AG08396 (cell line): ENCODE data around the gene SERTAD3.
"Not testable (repeated sequence)": the region's sequence is repeated elsewhere in the genome, so short reads cannot be mapped to it uniquely, and the experiment has no call there.

ENCODE experiments used
- DNase-seq: peaks from one replicate; pipeline ENCODE4 v3.0.0; 2012; ENCODE audit warnings: low spot score, mixed read lengths

SERTAD3 gene, protein sequence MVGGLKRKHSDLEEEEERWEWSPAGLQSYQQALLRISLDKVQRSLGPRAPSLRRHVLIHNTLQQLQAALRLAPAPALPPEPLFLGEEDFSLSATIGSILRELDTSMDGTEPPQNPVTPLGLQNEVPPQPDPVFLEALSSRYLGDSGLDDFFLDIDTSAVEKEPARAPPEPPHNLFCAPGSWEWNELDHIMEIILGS

DNA sequence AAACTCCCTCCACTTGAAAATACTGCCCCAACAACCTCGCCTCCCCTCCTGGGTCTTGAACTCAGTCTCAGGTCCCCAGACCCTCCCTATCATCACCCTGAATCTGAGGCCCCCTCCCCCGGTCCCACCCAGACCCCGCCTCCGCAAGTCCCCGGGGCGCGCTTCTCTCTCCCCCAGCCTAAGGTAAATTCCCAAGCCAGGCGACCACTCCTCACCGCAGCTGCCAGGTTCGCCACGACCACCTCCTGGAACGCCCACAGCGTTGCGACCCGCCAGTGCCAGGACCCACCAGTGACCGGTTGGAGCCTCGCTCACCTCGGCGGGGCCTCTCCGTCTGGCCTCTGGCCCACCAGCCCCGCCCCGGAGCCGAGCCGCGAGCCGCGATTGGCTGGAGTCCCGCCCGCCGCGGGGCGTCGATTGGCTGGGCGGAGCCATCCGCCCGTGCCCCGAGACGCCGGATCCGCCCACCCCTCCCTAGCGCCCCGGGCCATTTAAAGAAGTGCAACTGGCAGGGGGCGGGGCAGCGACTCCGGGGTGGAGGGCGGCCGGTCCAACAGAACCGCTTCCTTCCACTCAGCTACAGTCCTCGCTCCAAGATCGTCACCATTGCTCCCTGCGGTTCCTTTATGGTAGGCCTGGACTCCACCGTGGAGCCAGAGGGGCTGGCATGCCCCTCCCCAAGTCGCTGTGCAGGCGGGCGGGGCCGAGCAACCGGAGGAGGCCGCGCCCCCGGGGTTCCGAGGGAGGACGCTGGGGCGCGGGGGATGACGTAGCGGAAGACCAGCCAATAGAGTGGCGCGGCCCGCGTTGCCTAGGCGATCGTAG, at the start of gene SERTAD3:
Gene SERTAD3, minus strand, starts transcription at position 336 of the 825 bp plus-strand sequence. CDS start 2,255 bp downstream, outside the sequence.
- peak; percentile 98 for DNase-seq

DNA sequence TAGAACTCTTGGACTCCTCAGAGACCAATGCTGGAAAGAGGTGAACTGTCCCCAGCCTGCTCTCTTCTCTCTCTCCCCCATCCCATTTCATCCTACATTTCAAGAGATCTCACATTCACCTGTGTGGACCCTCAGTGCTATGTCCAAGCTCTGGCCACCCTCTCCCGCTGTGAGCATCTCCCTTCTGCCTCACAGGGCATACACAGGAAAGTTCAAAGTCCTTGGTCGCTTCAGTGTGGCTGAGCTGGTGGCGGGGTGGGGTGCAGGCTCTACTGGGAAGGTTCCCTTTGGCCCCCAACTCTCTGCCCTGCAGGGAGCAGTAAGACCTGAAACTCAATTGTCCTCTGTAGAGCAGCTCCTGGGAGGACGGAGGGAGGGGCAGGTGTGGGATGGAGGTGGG, 49.6 kb upstream of the SERTAD3 start:
- no peak for DNase-seq

DNA sequence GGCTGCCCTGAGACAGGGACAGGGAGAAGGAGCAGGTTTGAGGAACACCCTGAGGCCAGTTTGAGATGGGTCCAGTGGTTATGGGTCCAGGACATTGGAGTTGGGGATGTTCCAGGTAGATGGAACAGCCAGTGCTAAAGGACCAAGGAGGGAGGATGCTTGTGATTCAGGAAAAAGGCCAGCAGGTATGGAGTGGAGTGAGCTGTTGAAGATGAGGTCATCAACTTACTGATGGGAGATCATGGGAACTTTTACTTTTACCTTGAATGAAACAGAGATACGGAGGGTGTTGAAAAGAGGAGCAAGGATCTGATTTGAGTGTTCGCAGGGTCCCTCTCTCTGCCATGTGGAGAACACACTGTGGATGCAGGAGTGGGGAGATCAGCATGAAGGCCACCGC, 48.1 kb upstream of the SERTAD3 start:
- no peak for DNase-seq

DNA sequence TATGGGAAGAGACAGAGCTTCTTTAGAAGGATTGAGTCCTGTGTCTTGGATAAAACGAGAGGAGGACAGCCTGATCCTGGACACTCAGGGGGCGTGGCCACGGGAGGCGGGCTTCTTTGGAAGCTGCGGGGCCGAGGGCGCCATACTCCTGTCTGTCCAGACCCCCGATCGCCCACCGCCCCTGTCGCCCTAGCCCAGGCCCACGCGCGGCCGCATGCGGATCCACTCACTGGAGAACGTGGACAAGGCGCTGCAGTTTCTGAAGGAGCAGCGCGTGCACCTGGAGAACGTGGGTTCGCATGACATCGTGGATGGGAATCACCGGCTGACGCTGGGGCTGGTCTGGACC, 45.7 kb upstream of the SERTAD3 start:
- no peak for DNase-seq

DNA sequence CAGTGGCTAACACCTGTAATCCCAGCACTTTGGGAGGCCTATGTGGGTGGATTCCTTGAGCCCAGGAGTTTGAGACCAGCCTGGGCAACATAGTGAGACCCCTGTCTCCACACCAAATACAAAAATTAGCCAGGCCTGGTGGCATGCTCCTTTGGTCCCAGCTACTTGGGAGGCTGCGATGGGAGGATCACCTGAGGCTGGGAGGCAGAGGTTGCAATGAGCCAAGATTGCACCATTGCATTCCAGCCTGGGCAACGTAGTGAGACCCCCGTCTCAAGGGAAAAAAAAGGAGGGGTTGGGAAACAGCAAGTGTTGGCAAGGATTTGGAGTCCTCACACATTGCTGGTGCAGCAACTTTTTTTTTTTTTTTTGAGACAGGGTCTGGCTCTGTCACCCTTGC, 41.9 kb upstream of the SERTAD3 start:
- DNase-seq: no peak

DNA sequence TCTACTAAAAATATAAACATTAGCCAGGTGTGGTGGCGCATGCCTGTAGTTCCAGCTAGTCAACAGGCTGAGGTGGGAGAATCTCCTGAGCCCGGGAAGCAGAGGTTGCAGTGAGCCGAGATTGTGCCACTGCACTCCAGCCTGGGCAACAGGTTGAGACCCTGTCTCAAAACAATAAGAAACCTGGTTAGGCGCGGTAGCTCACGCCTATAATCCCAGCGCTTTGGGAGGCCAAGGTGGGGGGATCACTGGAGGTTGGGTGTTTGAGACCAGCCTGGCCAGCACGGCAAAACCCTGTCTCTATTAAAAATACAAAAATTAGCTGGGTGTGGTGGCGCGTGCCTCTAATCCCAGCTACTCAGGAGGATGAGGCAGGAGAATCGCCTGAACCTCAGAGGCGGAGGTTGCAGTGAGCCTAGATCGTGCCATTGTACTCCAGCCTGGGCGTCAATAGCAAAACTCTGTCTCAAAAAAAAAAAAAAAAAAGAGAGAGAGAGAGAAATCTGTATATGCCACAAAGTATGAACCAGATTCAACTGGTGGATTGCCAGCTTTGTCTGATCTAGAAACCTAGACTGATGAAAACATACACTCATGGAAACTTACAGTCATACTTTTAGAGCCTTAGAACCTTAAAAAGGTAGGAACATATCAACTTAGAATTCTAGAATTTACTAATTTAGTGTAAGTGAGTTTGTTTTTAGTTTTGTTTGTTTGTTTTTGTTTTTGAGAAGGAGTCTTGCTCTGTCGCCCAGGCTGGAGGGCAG, 31.9 kb upstream of the SERTAD3 start:
- not testable (repeated sequence) for DNase-seq

DNA sequence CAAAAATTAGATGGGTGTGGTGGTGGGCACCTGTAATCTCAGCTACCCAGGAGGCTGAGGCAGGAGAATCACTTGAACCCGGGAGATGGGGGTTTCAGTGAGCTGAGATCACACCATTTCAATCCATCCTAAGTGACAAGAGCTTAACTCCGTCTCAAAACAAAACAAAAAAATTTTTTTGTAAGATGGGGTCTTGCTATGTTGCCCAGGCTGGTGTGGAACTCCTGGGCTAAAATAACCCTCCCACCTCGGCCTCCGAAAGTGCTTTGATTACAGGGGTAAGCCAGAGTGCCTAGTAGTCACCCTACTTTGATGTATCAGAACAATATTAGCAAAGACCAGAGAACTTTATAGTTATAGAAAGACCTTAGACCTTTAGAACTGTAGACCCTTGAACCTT, 30.6 kb upstream of the SERTAD3 start:
- no peak for DNase-seq

DNA sequence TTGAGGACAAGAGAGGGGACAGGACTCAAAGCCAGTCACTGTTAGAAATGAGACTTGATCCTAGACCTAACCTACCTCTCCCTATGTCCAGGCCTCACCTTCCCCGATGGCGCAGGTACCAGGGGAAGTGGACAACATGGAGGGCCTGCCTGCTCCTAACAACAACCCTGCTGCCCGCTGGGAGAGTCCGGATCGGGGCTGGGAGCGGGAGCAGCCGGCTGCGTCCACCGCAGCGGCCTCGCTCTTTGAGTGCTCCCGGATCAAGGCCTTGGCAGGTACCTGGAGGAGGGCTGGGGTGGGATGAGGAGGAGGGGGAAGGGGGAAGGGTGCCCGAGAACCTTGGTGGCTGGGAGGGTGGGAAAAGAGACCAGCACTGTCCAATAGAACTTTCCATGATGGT, 28.4 kb upstream of the SERTAD3 start:
- no peak for DNase-seq

DNA sequence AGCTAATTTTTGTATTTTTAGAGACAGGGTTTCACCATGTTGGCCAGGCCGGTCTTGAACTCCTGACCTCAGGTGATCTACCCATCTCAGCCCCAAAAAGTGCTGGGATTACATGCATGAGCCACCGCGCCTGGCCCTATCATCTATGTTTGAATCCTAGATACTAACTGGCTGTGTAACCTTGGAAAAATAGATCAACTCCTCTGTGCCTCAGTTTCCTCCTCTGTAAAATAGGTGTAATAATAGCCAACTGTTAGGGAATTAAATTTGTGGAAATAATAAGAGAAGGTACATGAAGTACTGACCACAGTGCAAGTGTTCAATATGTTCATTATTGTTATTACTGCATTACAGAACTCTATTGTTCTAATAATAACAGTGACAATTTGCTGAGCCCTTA, 27.0 kb upstream of the SERTAD3 start:
- DNase-seq: no peak

DNA sequence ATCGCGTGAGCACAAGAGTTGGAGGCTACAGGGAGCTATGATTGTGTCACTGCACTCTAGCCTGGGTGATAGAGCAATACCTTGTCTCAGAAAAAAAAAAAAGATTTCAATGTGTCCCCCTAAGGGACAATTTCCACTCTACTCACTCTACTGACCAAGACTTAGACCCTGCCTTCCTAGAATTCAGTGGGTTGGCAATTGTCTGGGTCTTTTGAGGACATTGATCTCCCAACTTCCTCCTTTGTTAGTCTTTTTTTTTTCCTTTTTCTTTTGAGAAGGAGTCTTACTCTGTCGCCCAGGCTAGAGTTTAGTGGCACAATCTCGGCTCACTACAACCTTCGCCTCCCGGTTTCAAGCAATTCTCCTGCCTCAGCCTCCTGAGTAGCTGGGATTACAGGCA, 24.9 kb upstream of the SERTAD3 start:
- no peak for DNase-seq

DNA sequence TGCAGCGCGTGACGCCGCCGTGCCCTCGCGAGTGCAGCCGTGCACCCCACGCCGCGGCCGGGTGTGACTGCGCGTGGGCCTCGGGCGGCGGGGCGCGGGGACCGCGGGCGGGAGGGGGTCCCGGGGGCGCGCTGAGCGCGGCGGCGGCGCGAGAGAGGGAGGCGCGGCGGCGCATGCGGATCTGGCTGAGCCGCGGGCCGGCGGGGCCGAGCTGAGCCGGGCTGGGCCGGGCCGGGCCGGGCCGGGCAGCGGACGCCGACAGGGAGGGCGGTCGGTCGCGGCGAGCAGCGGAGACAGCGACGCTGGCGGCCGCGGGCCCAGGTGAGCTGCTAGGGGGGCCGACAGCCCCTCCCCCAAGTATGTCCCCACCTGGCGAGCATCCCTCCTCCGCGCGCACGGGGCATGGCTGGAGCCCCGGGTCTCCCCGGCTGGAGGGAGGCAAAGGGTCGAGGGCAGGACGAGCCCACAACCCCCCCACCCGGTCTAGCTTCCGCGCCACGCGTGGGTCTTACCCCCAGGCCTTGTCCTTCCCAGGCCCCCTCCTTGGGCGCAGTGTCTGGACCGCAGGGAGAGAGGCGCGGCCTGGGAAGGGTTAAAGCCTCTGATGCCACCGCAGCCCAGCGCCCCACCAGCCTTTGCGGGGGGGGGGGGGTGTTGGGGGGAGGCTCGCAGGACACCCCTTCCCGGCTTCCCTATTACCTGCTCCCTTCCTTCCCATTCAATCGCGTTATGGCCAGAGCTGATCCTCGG, 23.0 kb upstream of the SERTAD3 start, which contains the start of gene SPTBN4:
Gene SPTBN4, plus strand, starts transcription at position 17 of the 750 bp plus-strand sequence. CDS start 5,621 bp downstream, outside the sequence.
- peak; percentile 51 for DNase-seq

DNA sequence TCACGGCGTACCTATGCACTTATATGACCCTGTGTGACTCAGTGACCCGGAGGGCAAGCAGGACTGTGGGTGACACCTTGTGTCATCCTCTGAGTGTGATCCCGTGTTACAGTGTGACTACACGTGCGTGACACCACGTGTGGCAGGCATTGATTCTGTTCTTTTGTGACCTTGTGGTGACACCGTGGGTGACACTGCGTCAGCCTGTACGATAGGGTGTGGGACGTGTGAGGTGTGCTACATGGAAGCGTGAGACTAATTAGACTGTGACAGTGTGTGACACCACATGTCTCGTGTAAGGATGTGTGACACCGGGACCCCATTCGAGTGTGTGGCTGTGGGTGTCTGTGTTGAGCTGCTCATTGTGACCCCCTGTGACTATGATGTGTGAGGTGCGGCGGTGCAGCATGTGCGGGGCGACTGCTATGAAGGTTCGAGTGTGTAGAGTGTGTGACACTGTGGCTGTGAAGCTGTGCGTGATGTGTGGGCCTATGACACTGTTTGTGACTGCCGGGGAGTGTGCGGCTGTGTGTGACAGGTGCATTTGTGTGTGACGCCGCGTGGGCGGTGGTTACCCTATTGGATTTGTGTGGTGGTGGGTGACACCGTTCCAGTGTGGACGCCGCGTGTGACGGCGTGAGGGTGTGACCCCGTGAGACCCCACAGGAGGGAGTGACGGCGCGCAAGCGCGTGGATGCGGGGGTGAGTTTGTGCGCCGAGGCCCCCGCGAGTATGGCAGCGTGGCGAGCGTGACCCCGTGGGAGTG, 22.3 kb upstream of the SERTAD3 start:
- DNase-seq: no peak

DNA sequence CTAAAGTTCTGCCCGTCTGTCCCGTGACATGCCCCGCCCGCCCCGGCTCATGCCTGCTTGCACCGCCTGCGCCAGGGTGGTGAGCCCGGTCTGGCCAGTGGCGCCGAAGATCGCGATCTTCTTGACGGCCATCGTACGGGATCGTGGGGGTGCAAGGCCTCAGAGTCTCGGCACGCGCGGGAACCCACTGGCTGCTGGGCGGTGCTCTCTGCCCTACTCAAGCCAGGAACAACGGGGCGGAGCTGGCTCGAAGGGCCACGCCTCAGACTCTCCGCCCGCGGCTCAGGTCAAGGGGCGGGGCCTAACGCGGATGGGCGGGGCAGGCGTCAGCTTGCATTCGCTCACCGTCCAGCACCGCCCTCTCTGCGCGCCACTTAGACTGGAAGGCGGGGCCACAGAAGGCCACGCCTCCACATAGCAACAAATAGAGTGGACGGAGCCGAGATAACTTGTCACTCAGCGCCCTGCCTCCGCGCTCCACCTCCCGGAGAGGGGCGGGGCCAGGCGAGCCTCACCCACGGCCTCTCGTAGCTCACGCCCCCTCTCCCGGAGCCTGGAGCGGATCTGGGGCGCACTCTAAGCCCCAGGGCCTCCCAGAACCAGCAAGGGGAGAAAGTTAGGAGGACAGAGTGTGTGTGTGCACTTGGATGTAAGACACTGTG, 21.6 kb upstream of the SERTAD3 start, which contains the start of gene BLVRB:
Gene BLVRB, minus strand, starts transcription at position 189 of the 662 bp plus-strand sequence. Its CDS starts 57 bp downstream, at position 132.
- peak; percentile 99 for DNase-seq

DNA sequence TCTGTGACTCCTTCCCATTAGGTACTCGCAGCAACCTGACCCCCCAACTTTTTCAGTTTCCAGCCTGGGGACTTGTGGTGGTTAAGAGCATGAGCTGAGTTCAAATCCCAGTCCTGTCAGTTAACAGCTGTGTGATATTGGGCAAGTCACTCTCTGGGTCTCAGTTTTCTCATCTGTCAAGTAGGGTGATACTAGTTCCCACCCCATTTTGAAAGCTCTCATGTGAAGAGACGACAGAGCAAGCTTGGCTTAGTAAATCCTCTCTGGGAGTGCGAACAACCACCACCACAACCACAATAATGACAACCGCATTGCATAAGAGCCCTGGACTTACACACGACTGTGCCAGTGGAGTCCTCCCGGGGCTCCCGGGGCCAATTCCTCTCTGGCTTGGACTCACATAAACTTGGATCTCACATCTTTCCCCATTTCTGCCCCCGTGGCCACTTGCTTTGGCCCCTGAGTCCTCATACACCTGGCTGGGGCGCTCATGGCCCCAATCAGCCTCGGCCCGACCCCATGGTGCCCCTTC, 21.0 kb upstream of the SERTAD3 start:
- peak; percentile 50 for DNase-seq

DNA sequence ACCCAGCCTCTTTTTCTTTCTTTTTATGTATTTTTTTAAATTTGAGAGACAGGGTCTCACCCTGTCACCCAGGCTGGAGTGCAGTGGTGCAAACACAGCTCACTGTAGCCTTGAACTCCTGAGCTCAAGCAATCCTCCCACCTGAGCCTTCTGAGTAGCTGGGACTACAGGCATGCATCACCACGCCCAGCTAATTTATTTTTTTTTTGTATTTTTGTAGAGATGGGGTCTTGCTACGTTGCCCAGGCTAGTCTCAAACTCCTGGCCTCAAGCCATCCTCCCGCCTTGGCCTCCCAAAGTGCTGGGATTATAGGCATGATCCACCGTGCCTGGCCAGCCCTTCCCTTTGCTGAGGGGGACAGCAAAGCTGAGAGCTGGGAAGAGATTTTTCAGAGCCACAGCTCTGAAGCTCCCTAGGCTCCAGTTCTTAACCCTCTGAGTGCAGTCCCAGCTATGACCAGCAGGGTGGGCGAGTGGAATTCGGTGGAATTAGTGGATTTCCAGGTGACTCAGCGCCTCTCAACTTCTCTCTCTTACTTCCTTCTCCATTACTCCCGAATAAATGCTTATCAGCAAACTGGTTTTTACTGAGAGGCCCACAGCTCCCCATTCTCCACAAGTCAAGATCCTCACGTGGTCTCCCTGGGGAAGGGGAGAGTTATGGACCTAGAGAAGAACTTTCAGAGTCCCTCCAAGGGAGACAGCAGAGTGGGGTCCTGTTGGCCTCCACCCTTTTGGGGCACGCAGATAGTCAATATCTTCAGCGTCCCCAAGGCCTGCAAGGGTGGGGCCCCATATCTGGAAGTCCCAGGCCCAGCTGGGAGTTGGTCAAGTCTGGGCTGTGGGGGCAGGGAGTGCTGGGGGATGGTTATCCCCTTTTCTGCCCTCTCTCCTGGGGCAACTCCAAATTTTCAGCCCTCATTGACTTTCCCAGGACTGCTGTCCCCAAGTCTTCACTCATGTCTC, 20.2 kb upstream of the SERTAD3 start:
- DNase-seq: peak; percentile 82

DNA sequence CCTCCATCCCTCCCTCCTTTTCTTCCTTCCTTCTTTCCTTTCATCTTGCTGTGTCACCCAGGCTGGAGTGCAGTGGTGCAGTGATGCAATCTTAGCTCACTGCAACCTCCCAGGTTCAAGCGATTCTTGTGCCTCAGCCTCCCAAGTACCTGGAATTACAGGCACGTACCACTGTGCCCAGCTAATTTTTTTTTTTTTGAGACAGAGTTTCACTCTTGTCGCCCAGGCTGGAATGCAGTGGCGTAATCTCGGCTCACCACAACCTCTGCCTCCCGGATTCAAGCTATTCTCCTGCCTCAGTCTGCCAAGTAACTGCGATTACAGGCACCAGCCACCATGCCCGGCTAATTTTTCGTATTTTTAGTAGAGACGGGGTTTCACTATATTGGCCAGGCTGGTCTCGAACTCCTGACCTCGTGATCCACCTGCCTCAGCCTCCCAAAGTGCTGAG, 19.5 kb upstream of the SERTAD3 start:
- DNase-seq: not testable (repeated sequence)

DNA sequence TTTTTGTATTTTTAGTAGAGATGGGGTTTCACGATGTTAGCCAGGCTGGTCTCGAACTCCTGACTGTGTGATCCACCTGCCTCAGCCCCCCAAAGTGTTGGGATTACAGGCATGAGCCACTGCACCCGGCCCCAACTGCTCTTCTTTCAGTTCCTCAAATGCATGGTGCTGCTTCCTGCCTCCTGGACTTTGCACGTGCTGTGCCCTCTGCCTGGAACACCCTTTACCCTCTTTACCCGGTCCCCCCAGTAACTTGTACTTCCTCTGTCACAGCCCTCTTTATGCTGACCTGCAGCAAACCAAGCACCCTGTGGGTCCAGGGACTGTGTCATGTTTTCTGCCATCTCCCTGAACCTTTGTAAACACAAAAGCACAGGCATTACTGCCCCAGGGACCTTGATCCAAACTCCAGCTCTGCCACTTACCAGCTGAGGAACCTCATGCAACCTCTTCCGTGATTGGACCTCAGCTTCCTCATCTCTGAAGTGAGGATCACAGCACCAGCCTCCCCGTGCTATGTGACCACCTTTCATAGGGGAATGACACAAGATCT, 17.6 kb upstream of the SERTAD3 start:
- DNase-seq: no peak

DNA sequence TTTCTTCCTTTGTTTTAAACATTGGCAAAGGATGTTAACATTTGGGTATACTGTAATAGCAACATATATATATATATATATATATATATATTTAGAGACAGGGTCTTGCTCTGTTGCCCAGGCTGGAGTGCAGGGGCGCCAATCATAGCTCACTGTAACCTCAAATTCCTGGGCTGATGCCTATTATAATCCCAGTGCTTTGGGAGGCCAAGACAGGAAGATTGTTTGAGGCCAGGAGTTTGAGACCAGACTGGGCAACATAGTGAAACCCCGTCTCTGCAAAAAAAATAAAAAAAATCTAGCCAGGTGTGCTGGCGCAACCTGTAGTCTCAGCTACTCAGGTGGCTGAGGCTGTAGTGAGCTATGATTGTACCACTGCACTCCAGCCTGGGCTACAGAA, 16.1 kb upstream of the SERTAD3 start:
- DNase-seq: no peak

DNA sequence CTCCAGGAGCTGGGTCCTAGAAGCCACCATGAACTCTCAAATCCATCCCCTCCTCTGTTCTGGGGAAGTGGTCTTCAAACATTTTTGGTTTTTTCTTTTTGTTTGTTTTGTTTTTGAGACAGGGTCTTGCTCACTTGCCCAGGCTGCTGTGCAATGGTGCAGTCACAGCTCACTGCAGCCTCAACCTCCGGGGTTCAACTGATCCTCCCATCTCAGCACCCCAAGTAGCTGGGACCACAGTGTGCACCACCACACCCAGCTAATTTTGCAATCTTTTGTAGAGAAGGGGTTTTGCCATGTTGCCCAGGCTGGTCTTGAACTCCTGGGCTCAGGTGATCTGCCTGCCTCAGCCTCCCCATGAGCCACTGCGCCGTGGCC, 14.5 kb upstream of the SERTAD3 start:
- DNase-seq: no peak
